OCI-LY1 (cell line): ENCODE measurements around the gene GAD2.

Experiments used
- H2AFZ ChIP-seq: fragments of 200-600 bp; sonication (generic), shearing (Covaris generic); 2 replicates; pipeline ENCODE4 v1.6.0; 2014; ENCODE audit warnings: antibody characterized with exemption, mild to moderate bottlenecking, low read length
- H3F3A ChIP-seq: fragments of 200-600 bp; sonication (generic), shearing (Covaris generic); 2 replicates; pipeline ENCODE4 v1.6.0; 2014; ENCODE audit warnings: mild to moderate bottlenecking, antibody characterized with exemption, low read length, moderate library complexity; ENCODE audit not compliant: insufficient read depth
- H3K27ac ChIP-seq: fragments of 200-600 bp; sonication (generic); 2 replicates; pipeline ENCODE4 v1.5.1; 2014; ENCODE audit warnings: low read length, mixed run types, mild to moderate bottlenecking, low read depth; ENCODE audit not compliant: poor library complexity, severe bottlenecking
- H3K27me3 ChIP-seq: fragments of 200-600 bp; sonication (generic); 2 replicates; pipeline ENCODE4 v1.6.0; 2014; ENCODE audit warnings: antibody characterized with exemption, mild to moderate bottlenecking, low read length, moderate library complexity; ENCODE audit not compliant: insufficient read depth
- H3K36me3 ChIP-seq: fragments of 200-600 bp; sonication (generic); 2 replicates; pipeline ENCODE4 v1.6.1; 2014; ENCODE audit warnings: mild to moderate bottlenecking, antibody characterized with exemption, low read length, moderate library complexity, mixed read lengths; ENCODE audit not compliant: insufficient read depth
- H3K4me1 ChIP-seq: fragments of 200-600 bp; sonication (generic); 2 replicates; pipeline ENCODE4 v1.5.1; 2014; ENCODE audit warnings: mild to moderate bottlenecking, low read length, moderate library complexity; ENCODE audit not compliant: insufficient read depth, severe bottlenecking
- H3K4me2 ChIP-seq: fragments of 200-600 bp; sonication (generic), shearing (Covaris generic); 2 replicates; pipeline ENCODE4 v1.6.1; 2014; ENCODE audit warnings: low read length
- H3K4me3 ChIP-seq: fragments of 200-600 bp; sonication (generic); 2 replicates; pipeline ENCODE4 v1.5.1; 2014; ENCODE audit warnings: low read length, low read depth, mild to moderate bottlenecking, mixed read lengths; ENCODE audit not compliant: poor library complexity, severe bottlenecking
- H3K79me2 ChIP-seq: fragments of 200-600 bp; shearing (Covaris generic); 2 replicates; pipeline ENCODE4 v1.6.1; 2016; ENCODE audit warnings: mixed run types, low read length, mixed read lengths; ENCODE audit not compliant: insufficient read depth
- H3K9ac ChIP-seq: fragments of 200-600 bp; sonication (generic), shearing (Covaris generic); 2 replicates; pipeline ENCODE4 v1.6.1; 2014; ENCODE audit warnings: mild to moderate bottlenecking, low read length, mixed read lengths
- H3K9me2 ChIP-seq: fragments of 200-600 bp; sonication (generic), shearing (Covaris generic); 2 replicates; pipeline ENCODE4 v1.6.1; 2014; ENCODE audit warnings: low read depth, mild to moderate bottlenecking, low read length, mixed read lengths
- H3K9me3 ChIP-seq: fragments of 200-600 bp; shearing (Covaris generic); 2 replicates; pipeline ENCODE4 v1.6.1; 2014; ENCODE audit warnings: low read length, mixed read lengths
- H4K20me1 ChIP-seq: fragments of 200-600 bp; sonication (generic), shearing (Covaris generic); 2 replicates; pipeline ENCODE4 v1.6.0; 2016; ENCODE audit warnings: mild to moderate bottlenecking, low read length; ENCODE audit not compliant: insufficient read depth
- EZH2 ChIP-seq: fragments of 200-600 bp; sonication (generic), shearing (Covaris generic); IDR thresholded peaks from 2 replicates; pipeline ENCODE4 v1.8.0; 2017; ENCODE audit warnings: borderline replicate concordance, mixed run types, mild to moderate bottlenecking, antibody characterized with exemption, low read length, moderate library complexity, mixed read lengths
- TF ChIP-seq, protein P1 (sequence below): fragments of 200-600 bp; sonication (generic), shearing (Covaris generic); IDR thresholded peaks from 2 replicates; pipeline ENCODE4 v1.5.1; 2017; ENCODE audit warnings: mild to moderate bottlenecking, antibody characterized with exemption, low read length, moderate library complexity, mixed read lengths

The GAD2 gene

DNA sequence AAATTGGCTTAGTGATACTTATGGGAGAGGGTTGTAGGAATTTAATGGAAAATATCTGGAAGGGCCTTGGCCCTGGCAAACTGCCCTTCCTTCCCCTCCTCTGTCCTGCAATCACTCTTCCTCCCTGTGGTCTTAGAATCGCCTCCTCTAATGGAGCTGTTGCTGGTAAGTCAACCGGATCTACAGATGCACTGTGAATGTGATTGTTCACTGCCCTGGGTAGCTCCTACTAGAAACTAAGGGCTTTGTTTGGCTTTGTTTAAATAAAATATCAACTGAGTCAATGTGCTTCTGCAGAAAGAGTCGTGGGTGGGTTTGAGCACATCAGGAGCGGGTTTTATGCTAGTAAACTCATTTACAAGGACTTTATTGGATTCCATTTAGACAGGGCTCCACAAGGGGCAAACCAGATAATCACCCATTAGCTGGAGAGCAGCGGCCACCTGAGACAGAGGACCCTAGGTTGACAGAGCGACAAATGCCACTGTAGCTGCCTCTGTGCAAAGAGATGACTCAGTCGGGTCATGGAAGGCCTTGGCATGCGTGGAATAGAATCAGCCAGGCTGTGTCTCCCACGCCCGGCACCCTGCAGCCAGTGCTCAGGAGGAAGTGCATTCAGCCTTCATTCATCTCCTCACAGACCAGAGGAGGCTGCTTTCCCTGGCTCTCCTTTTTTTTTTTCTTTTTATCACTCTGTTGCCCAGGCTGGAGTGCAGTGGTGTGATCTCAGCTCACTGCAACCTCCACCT lies 97.9 kb downstream of the GAD2 start:
- Histone ChIP-seq H3K79me2 (no peaks in the 10 kb centered on the region), H3K4me3 (no peak overlapping the region), H3K27me3 (peaks cover 10% of the 10 kb centered on the region; the same call in 1 of the 2 replicates), H3K9ac (no peak overlapping the region), H3F3A (no peaks in the 10 kb centered on the region), H3K9me3 (no peaks in the 10 kb centered on the region), H3K27ac (no peak overlapping the region), H2AFZ (no peak overlapping the region), H4K20me1 (no peaks in the 10 kb centered on the region), H3K36me3 (no peaks in the 10 kb centered on the region), H3K4me2 (no peak overlapping the region), H3K4me1 (no peaks in the 10 kb centered on the region), H3K9me2 (no peaks in the 10 kb centered on the region)
- TF ChIP-seq, protein P1, sequence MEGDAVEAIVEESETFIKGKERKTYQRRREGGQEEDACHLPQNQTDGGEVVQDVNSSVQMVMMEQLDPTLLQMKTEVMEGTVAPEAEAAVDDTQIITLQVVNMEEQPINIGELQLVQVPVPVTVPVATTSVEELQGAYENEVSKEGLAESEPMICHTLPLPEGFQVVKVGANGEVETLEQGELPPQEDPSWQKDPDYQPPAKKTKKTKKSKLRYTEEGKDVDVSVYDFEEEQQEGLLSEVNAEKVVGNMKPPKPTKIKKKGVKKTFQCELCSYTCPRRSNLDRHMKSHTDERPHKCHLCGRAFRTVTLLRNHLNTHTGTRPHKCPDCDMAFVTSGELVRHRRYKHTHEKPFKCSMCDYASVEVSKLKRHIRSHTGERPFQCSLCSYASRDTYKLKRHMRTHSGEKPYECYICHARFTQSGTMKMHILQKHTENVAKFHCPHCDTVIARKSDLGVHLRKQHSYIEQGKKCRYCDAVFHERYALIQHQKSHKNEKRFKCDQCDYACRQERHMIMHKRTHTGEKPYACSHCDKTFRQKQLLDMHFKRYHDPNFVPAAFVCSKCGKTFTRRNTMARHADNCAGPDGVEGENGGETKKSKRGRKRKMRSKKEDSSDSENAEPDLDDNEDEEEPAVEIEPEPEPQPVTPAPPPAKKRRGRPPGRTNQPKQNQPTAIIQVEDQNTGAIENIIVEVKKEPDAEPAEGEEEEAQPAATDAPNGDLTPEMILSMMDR = no peak
- no peak for TF ChIP-seq EZH2

DNA sequence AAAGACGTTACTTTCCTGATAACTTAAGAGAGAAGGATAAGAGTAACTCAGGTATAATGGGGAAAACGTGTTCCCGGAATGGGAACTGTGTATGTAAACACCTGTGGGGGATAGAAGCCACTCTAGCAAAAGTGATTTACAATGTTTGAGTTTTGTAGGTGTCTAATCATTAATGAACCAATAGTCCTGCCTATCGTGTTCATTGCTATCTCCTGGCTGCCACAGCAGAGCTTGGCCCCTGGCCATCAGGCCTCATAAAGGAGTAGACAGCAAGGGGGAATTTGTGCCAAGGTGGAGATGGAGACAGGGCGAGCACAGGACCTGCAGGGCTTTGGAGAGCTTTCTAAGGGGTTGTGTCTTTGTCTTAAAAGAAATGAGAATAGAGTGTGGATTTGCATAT lies 102.1 kb downstream of the GAD2 start:
- Histone ChIP-seq H3K4me2 (no peak overlapping the region), H3K27me3 (no peaks in the 10 kb centered on the region; the same call in 1 of the 2 replicates), H3F3A (no peaks in the 10 kb centered on the region), H3K9me3 (no peaks in the 10 kb centered on the region), H4K20me1 (no peaks in the 10 kb centered on the region), H3K27ac (no peak overlapping the region), H2AFZ (no peak overlapping the region), H3K79me2 (no peaks in the 10 kb centered on the region), H3K9me2 (no peaks in the 10 kb centered on the region), H3K4me3 (no peak overlapping the region), H3K9ac (no peak overlapping the region), H3K4me1 (no peaks in the 10 kb centered on the region), H3K36me3 (no peaks in the 10 kb centered on the region)
- no peak for TF ChIP-seq EZH2
- TF ChIP-seq, protein P1 = no peak

DNA sequence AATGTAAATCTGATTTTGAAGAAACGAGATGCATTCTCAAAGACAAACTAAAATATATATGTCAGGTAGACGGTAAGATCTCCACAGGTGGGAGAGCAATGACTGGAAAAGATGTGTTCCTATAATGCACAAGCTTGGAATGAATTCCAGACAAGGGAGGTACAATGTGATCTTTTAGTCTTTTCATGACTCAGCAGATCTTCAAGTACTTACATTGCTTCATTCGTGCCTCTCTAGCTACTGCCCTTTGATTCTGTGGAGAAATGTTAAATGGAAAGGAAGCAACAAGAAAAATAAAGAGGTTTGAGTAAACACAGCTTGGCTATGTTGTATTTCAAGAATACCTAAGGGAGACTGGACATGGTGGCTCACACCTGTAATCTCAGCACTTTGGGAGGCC lies 106.6 kb downstream of the GAD2 start:
- no peak overlapping the region for H2AFZ ChIP-seq
- no peaks in the 10 kb centered on the region for H3K9me2 ChIP-seq
- TF ChIP-seq, protein P1 = no peak
- no peak for TF ChIP-seq EZH2
- H3F3A ChIP-seq = no peaks in the 10 kb centered on the region
- no peaks in the 10 kb centered on the region; the same call in 1 of the 2 replicates for H3K27me3 ChIP-seq
- no peaks in the 10 kb centered on the region for H4K20me1 ChIP-seq
- H3K9ac ChIP-seq = no peak overlapping the region
- H3K4me1 ChIP-seq = no peaks in the 10 kb centered on the region
- no peak overlapping the region for H3K4me2 ChIP-seq
- no peak overlapping the region for H3K27ac ChIP-seq
- H3K79me2 ChIP-seq = no peaks in the 10 kb centered on the region
- no peaks in the 10 kb centered on the region for H3K9me3 ChIP-seq
- no peak overlapping the region for H3K4me3 ChIP-seq
- H3K36me3 ChIP-seq = no peaks in the 10 kb centered on the region
